ENCODE measurements around the gene PRRT1.
A peak's percentile ranks its signal among the peaks of the same experiment; 100 is the strongest.
"Not testable (repeated sequence)": the region's sequence is repeated elsewhere in the genome, so short reads cannot be mapped to it uniquely, and the experiment has no call there.

PRRT1 gene

GRCh38 chr6:32126880-32127279 lies 24.9 kb downstream of the PRRT1 start:
- DNase-seq (ENCODE audit: low read depth in 3 of 3) = no peak

GRCh38 chr6:32123681-32124080 lies 28.1 kb downstream of the PRRT1 start:
- DNase-seq (ENCODE audit: low read depth in 3 of 3) = no peak

GRCh38 chr6:32120573-32121059 lies 31.1 kb downstream of the PRRT1 start:
- DNase-seq (ENCODE audit: low read depth in 3 of 3) = no peak

GRCh38 chr6:32118782-32119628 lies 32.7 kb downstream of the PRRT1 start:
- DNase-seq (ENCODE audit: low read depth in 3 of 3) = peak; percentile 56 to 60 (median 56)

- DNase-seq (ENCODE audit: low read depth in 3 of 3) = no peak
These were observed 34.3 kb downstream of the PRRT1 start for GRCh38 chr6:32117461-32117860.

GRCh38 chr6:32116674-32117073 lies 35.1 kb downstream of the PRRT1 start:
- DNase-seq (ENCODE audit: low read depth in 3 of 3) = no peak

GRCh38 chr6:32115623-32116022 lies 36.1 kb downstream of the PRRT1 start:
- DNase-seq (ENCODE audit: low read depth in 3 of 3) = no peak

GRCh38 chr6:32114796-32115195 lies 36.9 kb downstream of the PRRT1 start:
- no peak for DNase-seq (ENCODE audit: low read depth in 3 of 3)

GRCh38 chr6:32113386-32114352 lies 38.1 kb downstream of the PRRT1 start:
- DNase-seq (ENCODE audit: low read depth in 3 of 3) = no peak

GRCh38 chr6:32112431-32112980 lies 39.2 kb downstream of the PRRT1 start:
- DNase-seq (ENCODE audit: low read depth in 3 of 3) = no peak

- no peak for DNase-seq (ENCODE audit: low read depth in 3 of 3)
These were observed 40.2 kb downstream of the PRRT1 start for GRCh38 chr6:32111424-32112066.

GRCh38 chr6:32110632-32111031 lies 41.1 kb downstream of the PRRT1 start:
- no peak for DNase-seq (ENCODE audit: low read depth in 3 of 3)

- DNase-seq (ENCODE audit: low read depth in 3 of 3) = no peak
These were observed 42.0 kb downstream of the PRRT1 start for GRCh38 chr6:32109765-32110160.

GRCh38 chr6:32109114-32109764 lies 42.5 kb downstream of the PRRT1 start, which contains the start of gene TNXB:
TNXB (minus strand) TSS chr6:32109338; CDS start chr6:32098198, 11,140 bp downstream.
- DNase-seq (ENCODE audit: low read depth in 3 of 3) = no peak

GRCh38 chr6:32108727-32109113 lies 43.0 kb downstream of the PRRT1 start:
- no peak for DNase-seq (ENCODE audit: low read depth in 3 of 3)

GRCh38 chr6:32108094-32108627 lies 43.6 kb downstream of the PRRT1 start:
- no peak for DNase-seq (ENCODE audit: low read depth in 3 of 3)

- no peak for DNase-seq (ENCODE audit: low read depth in 3 of 3)
These were observed 44.3 kb downstream of the PRRT1 start for GRCh38 chr6:32107406-32107805.

- DNase-seq (ENCODE audit: low read depth in 3 of 3) = no peak
These were observed 46.3 kb downstream of the PRRT1 start for GRCh38 chr6:32105433-32105832.

- no peak for DNase-seq (ENCODE audit: low read depth in 3 of 3)
These were observed 49.5 kb downstream of the PRRT1 start for GRCh38 chr6:32102255-32102654.

GRCh38 chr6:32100251-32100650 lies 51.5 kb downstream of the PRRT1 start:
- DNase-seq (ENCODE audit: low read depth in 3 of 3) = not testable (repeated sequence)
